ENCODE data around the gene FYB1.

The FYB1 gene

GRCh38 chr5:39164529-39165402 is 54.6 kb downstream of the FYB1 start:
- ATAC-seq, result no peak
- no peak for TF ChIP-seq ESRRG (CRISPR knock-in tag; IDR thresholded peaks at IDR 0.05)
- TF ChIP-seq CREB5 (CRISPR knock-in tag; IDR thresholded peaks at IDR 0.05; ENCODE audit: low read depth), result no peak
- TF ChIP-seq ZFP30 (CRISPR knock-in tag; IDR thresholded peaks at IDR 0.05), result no peak
- no peak for TF ChIP-seq OSR1 (CRISPR knock-in tag; IDR thresholded peaks at IDR 0.05)
- TF ChIP-seq ZNF565 (CRISPR knock-in tag; conservative IDR thresholded peaks at IDR 0.05; ENCODE audit: low read depth), result no peak
- TF ChIP-seq GLIS3 (CRISPR knock-in tag; IDR thresholded peaks at IDR 0.05), result no peak
- TF ChIP-seq ZC3H10 (CRISPR knock-in tag; IDR thresholded peaks at IDR 0.05), result no peak
- no peak for TF ChIP-seq BACH2 (CRISPR knock-in tag; IDR thresholded peaks at IDR 0.05; ENCODE audit: borderline replicate concordance)
- no peak for TF ChIP-seq ISL1 (CRISPR knock-in tag; IDR thresholded peaks at IDR 0.05)
- TF ChIP-seq ZNF8 (CRISPR knock-in tag; IDR thresholded peaks at IDR 0.05), result no peak
- TF ChIP-seq ZFP3 (CRISPR knock-in tag; IDR thresholded peaks at IDR 0.05), result no peak
- TF ChIP-seq TSHZ2 (CRISPR knock-in tag; IDR thresholded peaks at IDR 0.05), result no peak
- TF ChIP-seq SNAI2 (CRISPR knock-in tag; IDR thresholded peaks at IDR 0.05), result no peak
- TF ChIP-seq CSDC2 (CRISPR knock-in tag; IDR thresholded peaks at IDR 0.05), result no peak
- no peak for TF ChIP-seq ARNTL (CRISPR knock-in tag; IDR thresholded peaks at IDR 0.05; ENCODE audit: borderline replicate concordance, low read depth)
- TF ChIP-seq ZNF70 (CRISPR knock-in tag; IDR thresholded peaks at IDR 0.05), result no peak
- TF ChIP-seq PPARA (CRISPR knock-in tag; IDR thresholded peaks at IDR 0.05; ENCODE audit: borderline replicate concordance), result no peak
- TF ChIP-seq CSRNP3 (CRISPR knock-in tag; IDR thresholded peaks at IDR 0.05), result no peak

- no peak for ATAC-seq
- TF ChIP-seq PPARA (CRISPR knock-in tag; IDR thresholded peaks at IDR 0.05; ENCODE audit: borderline replicate concordance) (no peak), ZNF8 (CRISPR knock-in tag; IDR thresholded peaks at IDR 0.05) (no peak), ARNTL (CRISPR knock-in tag; IDR thresholded peaks at IDR 0.05; ENCODE audit: borderline replicate concordance, low read depth) (no peak), ZFP3 (CRISPR knock-in tag; IDR thresholded peaks at IDR 0.05) (no peak), SNAI2 (CRISPR knock-in tag; IDR thresholded peaks at IDR 0.05) (no peak), BACH2 (CRISPR knock-in tag; IDR thresholded peaks at IDR 0.05; ENCODE audit: borderline replicate concordance) (no peak), OSR1 (CRISPR knock-in tag; IDR thresholded peaks at IDR 0.05) (no peak), ISL1 (CRISPR knock-in tag; IDR thresholded peaks at IDR 0.05) (no peak), CSRNP3 (CRISPR knock-in tag; IDR thresholded peaks at IDR 0.05) (no peak), TOX (CRISPR knock-in tag; IDR thresholded peaks at IDR 0.05; ENCODE audit: borderline replicate concordance) (no peak), PATZ1 (CRISPR knock-in tag; IDR thresholded peaks at IDR 0.05; ENCODE audit: borderline replicate concordance) (no peak), ZNF70 (CRISPR knock-in tag; IDR thresholded peaks at IDR 0.05) (no peak), ZFP30 (CRISPR knock-in tag; IDR thresholded peaks at IDR 0.05) (no peak), ZNF565 (CRISPR knock-in tag; conservative IDR thresholded peaks at IDR 0.05; ENCODE audit: low read depth) (no peak)
Observed at GRCh38 chr5:39164016-39164415, 55.3 kb downstream of the FYB1 start.
